ENCODE results near the gene ITPR3.

Gene ITPR3

GRCh38 chr6:33705955-33706725, 85.0 kb downstream of the ITPR3 start:
- no peak for DNase-seq

- no peak for DNase-seq
Measured at GRCh38 chr6:33707771-33708170, 86.6 kb downstream of the ITPR3 start.

GRCh38 chr6:33708516-33709204, 87.5 kb downstream of the ITPR3 start:
- no peak for DNase-seq

- no peak for DNase-seq
Measured at GRCh38 chr6:33709605-33710295, 88.6 kb downstream of the ITPR3 start.

- DNase-seq: no peak
Measured at GRCh38 chr6:33710296-33711121, 89.4 kb downstream of the ITPR3 start.

GRCh38 chr6:33711140-33712129, 90.3 kb downstream of the ITPR3 start, which contains the start of gene UQCC2:
Gene UQCC2, minus strand, starts transcription at chr6:33711700. Its CDS starts 14 bp downstream, at chr6:33711686.
- peak; percentile 91 for DNase-seq

GRCh38 chr6:33712914-33713313, 91.8 kb downstream of the ITPR3 start:
- DNase-seq: no peak

- DNase-seq: no peak
Measured at GRCh38 chr6:33713786-33714185, 92.7 kb downstream of the ITPR3 start.

GRCh38 chr6:33714385-33715040, 93.4 kb downstream of the ITPR3 start:
- DNase-seq: no peak

GRCh38 chr6:33716379-33716778, 95.3 kb downstream of the ITPR3 start:
- no peak for DNase-seq

- DNase-seq: no peak
Measured at GRCh38 chr6:33716890-33717632, 95.9 kb downstream of the ITPR3 start.

GRCh38 chr6:33717934-33718455, 96.9 kb downstream of the ITPR3 start:
- DNase-seq: no peak

GRCh38 chr6:33718713-33719112, 97.6 kb downstream of the ITPR3 start:
- no peak for DNase-seq

- DNase-seq: no peak
Measured at GRCh38 chr6:33719326-33719987, 98.3 kb downstream of the ITPR3 start.

- DNase-seq: no peak
Measured at GRCh38 chr6:33720998-33721397, 99.9 kb downstream of the ITPR3 start.

GRCh38 chr6:33721508-33721907, 100.4 kb downstream of the ITPR3 start:
- DNase-seq: no peak

GRCh38 chr6:33722103-33722623, 101.0 kb downstream of the ITPR3 start:
- no peak for DNase-seq

GRCh38 chr6:33723371-33724085, 102.4 kb downstream of the ITPR3 start:
- DNase-seq: no peak

Data from NCI-H226 (cell line).